Thoracic aorta (tissue), 2 donors: ENCODE data around the gene DGKZ. TPM values are rescaled to one million over a fixed set of nuclear protein-coding genes. Genes with fewer than 3 reads are reported as not detected.

Experiments used
- ATAC-seq: fragments of 150-250 bp; one replicate; pipeline ENCODE4 v1.8.0; 2017; ENCODE audit warnings: low read depth; ENCODE audit not compliant: insufficient number of reproducible peaks, low FRiP score
- DNase-seq: peaks from one replicate; pipeline ENCODE4 v3.0.0-alpha.2; 2020; ENCODE audit warnings: low spot score
- H3K27ac ChIP-seq, 2 donors: fragments of 200-600 bp; sonication (generic); 1 replicate in 1 of 2; 2 replicates in 1 of 2; pipeline ENCODE4 v1.5.1; 2016; ENCODE audit warnings: mild to moderate bottlenecking in 2 of 2, moderate library complexity in 2 of 2
- H3K27me3 ChIP-seq: fragments of 200-600 bp; sonication (generic); replicated peaks from 2 replicates; pipeline ENCODE4 v1.6.0; 2016; ENCODE audit warnings: mild to moderate bottlenecking; ENCODE audit not compliant: insufficient read depth
- H3K36me3 ChIP-seq: fragments of 200-600 bp; sonication (generic); one replicate; pipeline ENCODE4 v1.5.1; 2016
- H3K4me1 ChIP-seq, 2 donors: fragments of 200-600 bp; sonication (generic); 1 replicate in 1 of 2; 2 replicates in 1 of 2; pipeline versions ENCODE4 v1.5.1 to v1.6.0; 2016; ENCODE audit warnings: low read depth in 2 of 2, mild to moderate bottlenecking in 1 of 2; ENCODE audit not compliant: control insufficient read depth in 1 of 2
- H3K4me3 ChIP-seq: fragments of 200-600 bp; sonication (generic); 2 replicates; pipeline ENCODE4 v1.5.1; 2016; ENCODE audit warnings: mild to moderate bottlenecking
- H3K9me3 ChIP-seq: fragments of 200-600 bp; sonication (generic); 2 replicates; pipeline ENCODE4 v1.5.1; 2016
- total RNA-seq, 2 donors: library from RNA; depleted of rRNA; stranded (reverse); fragments of >200 nt; gene quantifications; one replicate each; pipeline versions ENCODE4 v1.1.0 to v1.2.3, GENCODE V29; 2016
- TF ChIP-seq, protein P1 (sequence below): fragments of 200-600 bp; sonication (generic); IDR thresholded peaks from one replicate; pipeline ENCODE4 v1.5.1; 2019; ENCODE audit warnings: antibody characterized with exemption

DGKZ gene
- total RNA-seq, 2 donors from 2014 or later = 40.6 to 68.2 TPM

DNA sequence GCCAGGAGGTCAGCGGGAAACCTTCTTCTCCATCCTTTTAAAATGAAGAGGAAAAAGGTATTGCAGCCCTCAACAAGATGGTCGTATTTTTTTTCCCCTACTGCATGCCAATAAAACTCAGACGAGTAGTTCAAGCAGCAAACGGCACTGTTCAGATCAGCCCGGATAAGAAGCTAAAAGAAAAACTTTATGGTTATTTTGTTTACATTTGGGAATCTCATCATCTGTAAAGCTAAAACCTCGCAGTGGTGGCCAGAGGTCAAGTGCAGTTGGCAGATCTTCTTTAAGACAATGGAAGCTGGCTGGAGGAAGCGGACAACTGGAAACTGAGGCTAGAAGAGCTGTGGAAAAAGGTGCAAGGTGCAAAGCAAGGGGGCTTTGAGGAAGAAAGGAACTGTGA lies 75.3 kb downstream of the DGKZ start:
- TF ChIP-seq, protein P1, sequence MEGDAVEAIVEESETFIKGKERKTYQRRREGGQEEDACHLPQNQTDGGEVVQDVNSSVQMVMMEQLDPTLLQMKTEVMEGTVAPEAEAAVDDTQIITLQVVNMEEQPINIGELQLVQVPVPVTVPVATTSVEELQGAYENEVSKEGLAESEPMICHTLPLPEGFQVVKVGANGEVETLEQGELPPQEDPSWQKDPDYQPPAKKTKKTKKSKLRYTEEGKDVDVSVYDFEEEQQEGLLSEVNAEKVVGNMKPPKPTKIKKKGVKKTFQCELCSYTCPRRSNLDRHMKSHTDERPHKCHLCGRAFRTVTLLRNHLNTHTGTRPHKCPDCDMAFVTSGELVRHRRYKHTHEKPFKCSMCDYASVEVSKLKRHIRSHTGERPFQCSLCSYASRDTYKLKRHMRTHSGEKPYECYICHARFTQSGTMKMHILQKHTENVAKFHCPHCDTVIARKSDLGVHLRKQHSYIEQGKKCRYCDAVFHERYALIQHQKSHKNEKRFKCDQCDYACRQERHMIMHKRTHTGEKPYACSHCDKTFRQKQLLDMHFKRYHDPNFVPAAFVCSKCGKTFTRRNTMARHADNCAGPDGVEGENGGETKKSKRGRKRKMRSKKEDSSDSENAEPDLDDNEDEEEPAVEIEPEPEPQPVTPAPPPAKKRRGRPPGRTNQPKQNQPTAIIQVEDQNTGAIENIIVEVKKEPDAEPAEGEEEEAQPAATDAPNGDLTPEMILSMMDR = no peak
- H3K27me3 ChIP-seq = no peaks in the 10 kb centered on the region
- no peaks in the 10 kb centered on the region for H3K4me1 ChIP-seq
- H3K4me3 ChIP-seq = no peak overlapping the region
- H3K36me3 ChIP-seq = peaks cover 3% of the 10 kb centered on the region
- DNase-seq (no peak), ATAC-seq (no peak)
- H3K9me3 ChIP-seq = no peaks in the 10 kb centered on the region
- H3K27ac ChIP-seq = no peak overlapping the region

DNA sequence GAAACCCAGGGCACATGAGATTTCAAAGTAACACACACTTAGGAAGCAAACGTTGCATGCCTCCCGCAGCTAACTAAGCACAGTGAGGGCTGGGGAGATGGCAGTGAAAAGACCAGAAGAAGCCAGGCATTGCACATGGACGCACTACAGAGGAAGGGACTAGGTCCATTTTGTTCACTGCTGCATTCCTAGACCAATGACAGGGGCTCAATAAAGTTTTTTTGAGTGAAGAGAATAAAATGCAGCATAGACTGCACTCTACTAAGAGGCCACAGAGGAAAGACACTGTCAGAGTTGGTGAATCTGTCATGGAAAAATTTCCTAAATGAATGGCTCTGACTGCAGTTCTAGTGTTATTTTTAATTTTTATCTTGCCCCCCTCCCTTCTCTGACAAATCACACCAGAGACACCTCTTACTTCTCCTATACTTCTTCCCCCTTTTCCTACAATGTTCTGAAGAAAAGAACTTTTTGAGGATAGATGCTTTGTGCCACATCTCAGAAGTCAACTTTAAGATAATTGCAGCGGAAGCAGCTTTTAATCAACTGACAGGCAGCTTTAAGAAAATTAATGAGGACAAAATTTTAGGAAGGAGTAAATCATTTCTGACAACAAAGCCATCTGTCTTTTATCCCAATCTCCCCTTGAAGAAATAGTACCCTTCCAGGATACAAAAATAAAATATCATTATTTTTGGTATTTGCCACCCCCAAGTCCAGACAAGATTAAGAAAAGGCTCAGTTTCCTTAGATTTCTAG lies 79.1 kb downstream of the DGKZ start:
- no peak overlapping the region for H3K27ac ChIP-seq
- TF ChIP-seq, protein P1 = no peak
- DNase-seq (no peak), ATAC-seq (no peak)
- no peaks in the 10 kb centered on the region for H3K4me1 ChIP-seq
- H3K9me3 ChIP-seq = no peaks in the 10 kb centered on the region
- no peak overlapping the region for H3K4me3 ChIP-seq
- H3K27me3 ChIP-seq = no peaks in the 10 kb centered on the region
- peaks cover 6% of the 10 kb centered on the region for H3K36me3 ChIP-seq

DNA sequence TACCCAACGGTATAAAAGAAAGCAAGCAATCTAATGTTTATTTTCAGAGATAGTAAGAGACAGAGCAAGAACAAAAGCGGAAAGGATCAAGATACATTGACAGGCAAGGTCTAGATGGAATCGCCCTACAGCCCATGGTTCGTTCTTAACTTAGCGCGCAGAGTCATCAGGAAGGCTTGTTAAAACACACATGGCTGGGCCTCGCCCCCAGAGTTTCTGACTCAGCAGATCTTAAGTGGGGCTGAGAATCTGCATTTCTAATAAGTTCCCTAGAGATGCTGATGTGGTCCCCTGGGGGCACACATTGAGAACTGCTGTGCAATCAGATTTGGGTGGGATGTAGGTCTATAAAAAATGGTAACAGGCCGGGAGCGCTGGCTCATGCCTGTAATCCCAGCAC lies 80.1 kb downstream of the DGKZ start:
- DNase-seq (no peak), ATAC-seq (no peak)
- no peaks in the 10 kb centered on the region for H3K27me3 ChIP-seq
- H3K4me3 ChIP-seq = no peak overlapping the region
- peaks cover 8% of the 10 kb centered on the region for H3K36me3 ChIP-seq
- H3K4me1 ChIP-seq = no peaks in the 10 kb centered on the region
- no peaks in the 10 kb centered on the region for H3K9me3 ChIP-seq
- H3K27ac ChIP-seq = no peak overlapping the region
- TF ChIP-seq, protein P1 = no peak

DNA sequence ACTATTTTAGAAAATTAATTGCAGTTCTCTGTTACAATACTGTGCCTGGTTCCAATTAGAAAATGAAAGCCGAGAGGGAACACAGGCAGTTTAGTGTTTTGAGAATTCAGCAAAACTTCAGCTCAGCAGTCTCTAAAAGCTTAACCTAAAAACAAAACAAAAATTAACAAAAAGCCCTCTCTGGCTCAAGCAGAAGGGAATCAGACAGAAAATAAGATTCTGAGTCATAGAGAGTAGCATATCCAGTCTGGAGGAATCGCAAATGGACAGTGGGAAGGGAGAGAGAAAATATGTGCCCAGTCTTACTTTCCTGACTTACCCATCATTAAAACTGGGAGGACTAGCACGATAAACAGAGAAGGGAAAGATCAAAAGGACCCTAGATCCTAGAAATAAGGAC lies 82.5 kb downstream of the DGKZ start:
- Histone ChIP-seq H3K36me3 (peaks cover 22% of the 10 kb centered on the region), H3K4me3 (no peak overlapping the region), H3K27ac (no peak overlapping the region), H3K9me3 (no peaks in the 10 kb centered on the region), H3K4me1 (no peaks in the 10 kb centered on the region), H3K27me3 (no peaks in the 10 kb centered on the region)
- no peak for DNase-seq
- TF ChIP-seq, protein P1 = no peak
- no peak for ATAC-seq

Other genes with a start within 250 kb of the DGKZ start
- 100 to 1,000 TPM in 1 of 2 donors, 10 to 100 TPM in 1; 62.3 to 104 TPM for gene PHF21A, start 226.0 kb upstream of the DGKZ start, total RNA-seq
- gene CREB3L1, start 69.8 kb upstream of the DGKZ start, total RNA-seq = 1 to 10 TPM; 3.0 to 7.6 TPM
- gene MDK, start 34.2 kb downstream of the DGKZ start, total RNA-seq = 10 to 100 TPM; 13.5 to 21.0 TPM
- gene CHRM4, start 44.3 kb downstream of the DGKZ start, total RNA-seq = 1 to 10 TPM in 1 of 2 donors, not detected in 1; 1.8 TPM
- gene AMBRA1, start 246.6 kb downstream of the DGKZ start, total RNA-seq = 10 to 100 TPM; 35.2 to 42.2 TPM